GM19452 (cell line): ENCODE measurements around the gene SLC14A1.
A peak's percentile ranks its signal among the peaks of the same experiment; 100 is the strongest.

Experiments
- ATAC-seq: cut with Tn5 transposase; IDR thresholded peaks from one replicate; pipeline ENCODE4 v1.9.1; 2021; ENCODE audit not compliant: unreplicated experiment

SLC14A1 gene

GRCh38 chr18:45719106-45719505 lies 4.9 kb upstream of the SLC14A1 start:
- ATAC-seq: no peak

- ATAC-seq: peak; percentile 97
Measured at GRCh38 chr18:45722899-45723298, 1.1 kb upstream of the SLC14A1 start.

DNA sequence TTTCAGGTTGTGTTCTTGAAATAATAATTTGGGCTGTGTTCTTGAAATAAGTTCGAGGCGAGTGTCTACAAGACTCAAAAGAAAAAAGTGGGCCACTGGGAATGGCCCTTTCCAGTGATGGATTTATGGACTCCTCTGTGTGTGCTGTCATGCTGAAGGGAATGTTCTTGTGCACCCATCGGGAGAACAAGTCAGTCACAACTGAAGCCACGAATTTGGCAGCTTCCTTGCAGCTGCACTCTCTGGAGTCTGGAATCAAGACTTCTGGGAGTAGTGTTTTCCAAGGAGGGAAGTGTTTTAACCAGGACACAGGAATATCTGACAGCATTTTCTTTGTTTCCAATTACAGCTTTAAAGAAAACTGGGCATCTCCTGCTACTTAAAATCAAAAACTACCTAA lies 620 bp downstream of the SLC14A1 start:
- ATAC-seq: no peak

DNA sequence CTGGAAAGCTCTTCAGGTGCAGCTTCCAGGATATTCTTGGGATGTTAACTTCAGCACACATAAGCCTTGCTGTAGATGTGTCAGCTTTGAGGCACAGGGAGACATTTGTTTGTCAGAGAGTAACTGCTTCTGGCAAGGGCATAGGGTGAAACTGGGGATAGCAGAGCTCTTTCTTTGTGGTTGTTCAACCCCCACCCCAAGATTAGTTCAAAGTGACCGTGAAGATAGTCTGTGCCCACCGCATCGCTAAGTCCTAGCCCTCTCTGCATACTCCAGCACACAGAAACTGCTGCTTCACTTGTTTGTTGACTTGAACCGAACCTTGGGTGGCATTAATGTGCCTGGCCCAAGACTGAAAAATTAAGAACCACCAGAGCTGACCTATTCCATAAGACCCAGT lies 1.4 kb downstream of the SLC14A1 start:
- ATAC-seq: no peak

- no peak for ATAC-seq
Measured at GRCh38 chr18:45726603-45727002, 2.6 kb downstream of the SLC14A1 start.

GRCh38 chr18:45727068-45727467 lies 3.1 kb downstream of the SLC14A1 start:
- ATAC-seq: no peak

GRCh38 chr18:45728336-45729010 lies 4.5 kb downstream of the SLC14A1 start:
- ATAC-seq: no peak

DNA sequence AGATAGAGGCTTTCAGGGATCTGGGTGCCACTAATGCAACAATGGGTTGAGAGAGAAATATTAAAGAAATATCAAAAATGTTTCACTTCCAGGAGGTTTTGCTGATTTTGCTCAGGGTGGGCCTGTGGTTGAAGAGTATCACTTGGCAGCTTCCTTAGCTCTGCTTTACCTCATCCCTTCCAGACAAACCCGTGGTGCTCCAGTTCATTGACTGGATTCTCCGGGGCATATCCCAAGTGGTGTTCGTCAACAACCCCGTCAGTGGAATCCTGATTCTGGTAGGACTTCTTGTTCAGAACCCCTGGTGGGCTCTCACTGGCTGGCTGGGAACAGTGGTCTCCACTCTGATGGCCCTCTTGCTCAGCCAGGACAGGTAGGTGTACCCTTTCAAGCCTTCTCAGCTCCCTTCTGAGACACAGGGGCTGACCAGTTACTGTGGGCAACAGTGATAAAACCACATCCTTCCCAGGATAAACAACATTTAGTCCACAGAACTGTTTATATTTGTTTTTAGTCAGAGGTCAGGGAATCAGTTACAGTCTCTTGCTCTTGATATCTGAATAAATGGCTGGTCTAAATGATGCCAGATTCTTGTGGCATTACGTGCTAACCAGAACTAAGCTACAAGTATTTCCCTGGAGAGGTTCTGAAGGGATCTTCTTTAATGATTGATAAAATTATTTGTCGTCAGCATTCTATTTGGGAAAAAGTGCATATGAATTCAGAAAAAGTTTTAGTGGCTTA lies 7.0 kb downstream of the SLC14A1 start:
- no peak for ATAC-seq

- ATAC-seq: no peak
Measured at GRCh38 chr18:45731716-45732115, 7.7 kb downstream of the SLC14A1 start.

GRCh38 chr18:45733535-45733934 lies 9.6 kb downstream of the SLC14A1 start:
- no peak for ATAC-seq

GRCh38 chr18:45734505-45734904 lies 10.5 kb downstream of the SLC14A1 start:
- ATAC-seq: no peak

DNA sequence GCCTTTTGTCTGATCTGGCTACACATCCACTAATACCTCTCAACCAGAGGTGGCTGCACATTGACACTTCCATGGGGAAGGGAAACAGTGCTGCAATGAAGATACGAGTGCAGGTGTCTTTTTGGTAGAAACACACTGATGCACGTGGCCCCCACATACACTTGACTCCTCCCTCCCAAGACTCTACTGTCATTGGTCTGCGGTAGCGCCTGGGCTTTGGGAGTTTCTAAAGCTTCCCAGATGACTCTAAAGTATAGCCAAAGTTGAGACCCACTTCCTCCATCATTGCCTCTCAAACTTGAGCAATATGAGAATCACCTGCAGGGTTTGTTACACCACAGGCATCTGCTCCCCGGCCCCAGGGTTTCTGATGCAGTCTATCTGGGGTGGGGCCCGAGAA lies 11.0 kb downstream of the SLC14A1 start:
- no peak for ATAC-seq

DNA sequence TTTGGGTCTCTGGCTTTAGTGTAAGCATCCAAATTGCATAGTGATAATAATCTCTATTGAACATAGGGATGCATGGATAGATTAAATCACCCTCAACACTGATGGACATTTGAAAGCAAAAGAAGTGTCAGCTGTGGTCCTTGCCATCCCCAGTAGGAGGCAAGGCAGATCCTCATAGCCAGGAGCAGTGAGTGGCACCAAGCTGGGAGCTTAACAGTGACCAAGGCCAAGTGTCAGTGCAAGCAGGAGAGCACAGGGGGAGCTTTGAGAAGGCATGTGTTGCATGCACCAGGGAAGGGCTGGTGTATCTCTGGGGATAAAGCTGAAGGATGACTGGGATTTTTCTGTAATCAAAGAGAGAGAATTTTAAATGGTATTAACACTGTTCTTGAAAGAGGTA lies 14.7 kb downstream of the SLC14A1 start:
- no peak for ATAC-seq

DNA sequence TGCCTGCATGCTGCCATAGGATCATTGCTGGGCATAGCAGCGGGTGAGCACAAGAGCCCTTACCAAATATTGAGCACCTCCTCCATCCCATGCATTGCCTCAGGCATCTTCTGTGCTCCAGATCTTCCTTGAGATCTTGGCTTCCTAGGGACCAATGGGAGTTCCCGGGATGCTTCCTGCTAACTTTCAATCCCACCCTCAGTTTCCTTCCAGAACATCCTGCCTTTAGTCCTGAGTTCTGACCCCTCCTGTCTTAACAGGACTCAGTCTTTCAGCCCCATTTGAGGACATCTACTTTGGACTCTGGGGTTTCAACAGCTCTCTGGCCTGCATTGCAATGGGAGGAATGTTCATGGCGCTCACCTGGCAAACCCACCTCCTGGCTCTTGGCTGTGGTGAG lies 15.3 kb downstream of the SLC14A1 start:
- ATAC-seq: no peak

- no peak for ATAC-seq
Measured at GRCh38 chr18:45739848-45740247, 15.9 kb downstream of the SLC14A1 start.

DNA sequence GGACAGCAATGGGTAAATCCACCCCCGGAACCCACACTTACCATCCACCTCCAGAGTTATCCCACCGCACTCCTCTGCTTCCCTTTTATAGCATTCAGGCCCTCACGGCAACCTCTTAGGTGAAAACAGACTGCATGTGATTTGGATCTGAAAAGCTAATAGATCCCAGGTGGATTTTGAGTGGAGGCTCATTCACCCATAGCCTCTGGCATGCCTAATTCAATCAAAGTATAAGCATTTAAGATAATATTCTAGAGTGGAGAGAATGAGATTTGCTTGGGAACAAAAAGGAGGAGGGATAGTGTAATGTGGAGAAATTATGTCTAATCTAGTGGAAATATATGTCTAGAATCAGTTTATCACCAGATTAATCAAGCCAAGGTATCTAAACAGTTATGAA lies 17.1 kb downstream of the SLC14A1 start:
- no peak for ATAC-seq

DNA sequence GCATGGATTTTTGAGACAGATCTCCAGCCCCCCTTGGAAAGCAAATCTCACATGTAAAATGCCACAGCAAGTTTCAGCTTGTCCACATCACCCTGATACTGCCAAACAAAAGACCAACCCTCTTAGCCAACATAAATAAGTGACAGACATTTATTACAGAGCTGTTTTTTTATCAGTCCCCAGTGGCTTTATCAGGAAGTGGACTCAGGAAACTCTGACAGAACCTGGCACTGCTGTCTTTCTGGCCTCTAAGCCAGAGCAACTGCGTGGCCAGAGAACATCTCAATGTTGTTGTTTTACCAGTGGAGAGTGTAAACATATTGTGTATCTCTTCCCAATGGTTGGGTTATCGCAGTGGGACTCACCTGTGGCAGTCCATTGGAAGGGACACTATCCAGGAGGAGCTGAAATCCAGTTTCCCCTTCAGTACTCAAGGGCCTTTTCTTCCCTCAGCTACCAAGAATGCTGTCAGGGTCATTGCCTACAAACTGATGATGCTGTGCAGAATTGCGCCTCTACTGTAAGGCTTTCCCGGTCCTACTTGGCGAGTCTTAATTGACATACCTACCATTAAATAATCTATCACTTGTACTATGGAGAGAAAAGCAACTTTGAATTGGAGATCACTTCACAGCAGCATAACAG lies 22.0 kb downstream of the SLC14A1 start:
- no peak for ATAC-seq

DNA sequence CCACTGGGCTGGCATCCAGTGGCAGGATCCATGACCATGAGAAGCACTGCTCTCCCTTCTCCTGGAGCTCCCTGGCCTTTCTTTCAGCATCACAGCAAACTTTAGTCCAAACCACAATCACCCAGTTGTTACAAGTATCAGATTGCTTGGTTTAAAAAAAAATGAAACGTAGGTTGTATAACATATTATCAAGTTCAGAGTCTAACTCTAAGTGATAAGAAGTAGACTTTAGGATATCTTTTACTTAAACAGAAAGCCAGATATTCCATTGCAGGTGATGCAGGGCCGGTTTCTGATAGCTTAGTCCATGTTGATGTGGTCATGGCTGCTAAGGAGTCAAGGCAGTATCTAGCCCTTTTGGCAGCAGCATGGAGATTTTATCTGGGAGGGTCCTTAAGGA lies 24.5 kb downstream of the SLC14A1 start:
- no peak for ATAC-seq

GRCh38 chr18:45749918-45750689 lies 26.1 kb downstream of the SLC14A1 start:
- no peak for ATAC-seq

DNA sequence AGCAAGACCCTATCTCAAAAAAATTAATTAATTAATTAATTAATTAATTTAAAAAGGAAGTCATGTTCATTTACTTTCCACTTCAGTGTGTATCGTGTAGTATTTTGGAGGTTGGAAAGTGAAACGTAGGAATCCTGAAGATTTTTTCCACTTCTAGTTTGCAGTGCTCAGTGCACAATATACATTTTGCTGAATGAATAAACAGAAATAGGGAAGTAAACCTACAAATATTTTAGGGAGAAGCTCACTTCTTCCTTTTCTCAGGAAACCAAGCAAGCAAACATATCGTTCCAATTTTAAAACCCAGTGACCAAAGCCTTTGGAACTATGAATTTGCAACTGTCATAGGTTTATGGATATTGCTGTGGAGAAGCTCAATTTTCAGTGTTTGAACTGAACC lies 27.8 kb downstream of the SLC14A1 start:
- no peak for ATAC-seq

- no peak for ATAC-seq
Measured at GRCh38 chr18:45752681-45753080, 28.7 kb downstream of the SLC14A1 start.
